ENCODE data around the gene GLYATL1. TPM values are rescaled to one million over a fixed set of nuclear protein-coding genes. Genes with fewer than 3 reads are reported as not detected.

Gene GLYATL1
- total RNA-seq, 1 donor from 2014 or later = 4.5 TPM

DNA sequence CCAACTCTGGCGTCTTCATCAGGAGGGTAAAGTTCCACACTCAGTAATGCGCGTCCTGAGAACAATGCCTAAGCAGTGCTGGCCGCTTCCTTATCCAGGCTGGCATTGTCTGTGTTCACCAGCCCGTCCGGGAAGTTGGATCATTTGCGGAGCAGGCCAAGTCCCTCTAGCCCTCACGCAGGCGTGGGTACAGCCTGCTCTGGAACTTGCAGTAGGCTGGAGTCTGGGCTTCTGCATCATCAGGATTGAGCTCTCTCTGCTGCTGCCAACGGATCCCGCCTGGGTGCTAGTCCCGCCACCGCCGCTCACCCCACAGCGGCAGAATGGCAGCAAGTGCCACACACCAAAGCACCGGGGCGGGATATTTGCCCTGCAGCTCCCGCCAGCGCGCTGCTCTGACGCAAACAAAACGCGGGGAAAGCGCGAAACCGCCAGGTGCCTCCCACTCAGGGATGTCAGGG lies 29.0 kb downstream of the GLYATL1 start:
- no peaks in the 10 kb centered on the region for H3K4me1 Mint-ChIP-seq (ENCODE audit: unreplicated experiment)
- no peak overlapping the region for H3K4me3 Mint-ChIP-seq
- H3K27ac Mint-ChIP-seq = no peak overlapping the region
- H3K27me3 Mint-ChIP-seq = peaks cover 56% of the 10 kb centered on the region
- DNase-seq (ENCODE audit: extremely low spot score, unreplicated experiment) = no peak
- TF ChIP-seq CTCF (conservative IDR thresholded peaks at IDR 0.05) = no peak
- H3K9me3 Mint-ChIP-seq = no peaks in the 10 kb centered on the region
- H3K36me3 Mint-ChIP-seq = no peaks in the 10 kb centered on the region

- no peak for DNase-seq (ENCODE audit: extremely low spot score, unreplicated experiment)
- no peak overlapping the region for H3K4me3 Mint-ChIP-seq
- no peak overlapping the region for H3K27ac Mint-ChIP-seq
- no peak for TF ChIP-seq CTCF (conservative IDR thresholded peaks at IDR 0.05)
- no peaks in the 10 kb centered on the region for H3K4me1 Mint-ChIP-seq (ENCODE audit: unreplicated experiment)
- H3K9me3 Mint-ChIP-seq = no peaks in the 10 kb centered on the region
- H3K27me3 Mint-ChIP-seq = peaks cover 15% of the 10 kb centered on the region
- H3K36me3 Mint-ChIP-seq = no peaks in the 10 kb centered on the region
Observed at GRCh38 chr11:58977470-58977869, 38.2 kb downstream of the GLYATL1 start.

GRCh38 chr11:58979222-58979621 lies 39.9 kb downstream of the GLYATL1 start:
- Mint-ChIP-seq H3K27me3 (peaks cover 7% of the 10 kb centered on the region), H3K27ac (no peak overlapping the region), H3K36me3 (no peaks in the 10 kb centered on the region), H3K4me3 (no peak overlapping the region), H3K4me1 (ENCODE audit: unreplicated experiment) (no peaks in the 10 kb centered on the region), H3K9me3 (no peaks in the 10 kb centered on the region)
- TF ChIP-seq CTCF (conservative IDR thresholded peaks at IDR 0.05) = no peak
- no peak for DNase-seq (ENCODE audit: extremely low spot score, unreplicated experiment)

GRCh38 chr11:58980159-58980843 lies 41.0 kb downstream of the GLYATL1 start:
- H3K36me3 Mint-ChIP-seq = no peaks in the 10 kb centered on the region
- no peak for DNase-seq (ENCODE audit: extremely low spot score, unreplicated experiment)
- no peaks in the 10 kb centered on the region for H3K4me1 Mint-ChIP-seq (ENCODE audit: unreplicated experiment)
- H3K4me3 Mint-ChIP-seq = no peak overlapping the region
- H3K9me3 Mint-ChIP-seq = no peaks in the 10 kb centered on the region
- TF ChIP-seq CTCF (conservative IDR thresholded peaks at IDR 0.05) = no peak
- H3K27ac Mint-ChIP-seq = no peak overlapping the region
- peaks cover 8% of the 10 kb centered on the region for H3K27me3 Mint-ChIP-seq

DNA sequence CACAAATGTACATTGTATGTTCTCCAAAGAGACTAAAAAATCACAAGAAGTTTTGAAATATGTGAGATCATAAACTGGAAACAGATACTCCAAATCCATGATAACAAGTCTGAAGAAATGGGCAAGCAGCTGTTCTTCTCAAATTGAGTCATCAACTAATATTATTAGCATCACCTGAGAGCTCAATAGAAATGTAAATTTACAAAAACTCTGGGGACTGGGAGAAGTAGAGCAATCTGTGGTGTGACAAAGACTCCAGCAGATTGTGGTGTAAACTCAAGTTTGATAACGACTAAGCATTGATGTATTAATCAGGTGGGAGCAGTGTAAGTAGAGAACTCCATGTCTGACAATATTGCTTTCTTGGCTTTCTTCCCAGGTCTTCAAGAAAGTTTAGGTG lies 53.2 kb downstream of the GLYATL1 start:
- DNase-seq (ENCODE audit: extremely low spot score, unreplicated experiment) = no peak
- Mint-ChIP-seq H3K36me3 (no peaks in the 10 kb centered on the region), H3K27me3 (peaks cover 57% of the 10 kb centered on the region), H3K4me1 (ENCODE audit: unreplicated experiment) (no peaks in the 10 kb centered on the region), H3K9me3 (no peaks in the 10 kb centered on the region), H3K27ac (no peak overlapping the region), H3K4me3 (no peak overlapping the region)
- TF ChIP-seq CTCF (conservative IDR thresholded peaks at IDR 0.05) = no peak
